ENCODE measurements around the gene SYT7. TPM values are rescaled to one million over a fixed set of nuclear protein-coding genes. Genes with fewer than 3 reads are reported as not detected.
"Not testable (repeated sequence)": the region's sequence is repeated elsewhere in the genome, so short reads cannot be mapped to it uniquely, and the experiment has no call there.

Gene SYT7
- total RNA-seq, 1 donor from 2014 or later = 12.7 TPM

DNA sequence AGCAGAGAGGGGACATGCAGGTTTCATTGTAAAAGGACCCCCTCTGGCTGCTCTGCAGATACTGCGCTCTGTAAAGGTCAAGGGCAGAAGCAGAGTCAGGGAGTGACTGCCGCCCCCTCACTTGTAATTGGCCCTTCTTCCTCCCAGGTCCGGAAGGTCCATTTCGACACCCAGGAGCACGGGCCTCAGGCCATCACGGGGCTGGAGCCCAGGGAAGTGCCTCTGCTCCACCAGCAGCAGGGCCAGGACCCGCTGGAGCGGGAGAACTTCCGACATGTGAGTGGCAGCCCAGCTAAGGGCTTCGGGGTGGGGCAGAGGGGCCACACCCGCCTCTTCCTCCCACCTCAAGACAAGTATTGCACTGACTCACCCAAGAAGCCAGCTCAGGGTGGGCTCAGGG, 96.3 kb downstream of the SYT7 start:
- no peak overlapping the region for H3K4me3 ChIP-seq (ENCODE audit: low read depth, low read length)
- no peak for DNase-seq (ENCODE audit: low read depth)
- peaks cover 56% of the 10 kb centered on the region for H3K27me3 ChIP-seq (ENCODE audit: control insufficient read depth, insufficient read depth, low read length)
- TF ChIP-seq, protein P1, sequence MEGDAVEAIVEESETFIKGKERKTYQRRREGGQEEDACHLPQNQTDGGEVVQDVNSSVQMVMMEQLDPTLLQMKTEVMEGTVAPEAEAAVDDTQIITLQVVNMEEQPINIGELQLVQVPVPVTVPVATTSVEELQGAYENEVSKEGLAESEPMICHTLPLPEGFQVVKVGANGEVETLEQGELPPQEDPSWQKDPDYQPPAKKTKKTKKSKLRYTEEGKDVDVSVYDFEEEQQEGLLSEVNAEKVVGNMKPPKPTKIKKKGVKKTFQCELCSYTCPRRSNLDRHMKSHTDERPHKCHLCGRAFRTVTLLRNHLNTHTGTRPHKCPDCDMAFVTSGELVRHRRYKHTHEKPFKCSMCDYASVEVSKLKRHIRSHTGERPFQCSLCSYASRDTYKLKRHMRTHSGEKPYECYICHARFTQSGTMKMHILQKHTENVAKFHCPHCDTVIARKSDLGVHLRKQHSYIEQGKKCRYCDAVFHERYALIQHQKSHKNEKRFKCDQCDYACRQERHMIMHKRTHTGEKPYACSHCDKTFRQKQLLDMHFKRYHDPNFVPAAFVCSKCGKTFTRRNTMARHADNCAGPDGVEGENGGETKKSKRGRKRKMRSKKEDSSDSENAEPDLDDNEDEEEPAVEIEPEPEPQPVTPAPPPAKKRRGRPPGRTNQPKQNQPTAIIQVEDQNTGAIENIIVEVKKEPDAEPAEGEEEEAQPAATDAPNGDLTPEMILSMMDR (IDR thresholded peaks at IDR 0.05; ENCODE audit: insufficient read depth, low read length, poor library complexity, severe bottlenecking) = no peak
- H3K36me3 ChIP-seq (ENCODE audit: control insufficient read depth, insufficient read depth, low read length) = no peaks in the 10 kb centered on the region

DNA sequence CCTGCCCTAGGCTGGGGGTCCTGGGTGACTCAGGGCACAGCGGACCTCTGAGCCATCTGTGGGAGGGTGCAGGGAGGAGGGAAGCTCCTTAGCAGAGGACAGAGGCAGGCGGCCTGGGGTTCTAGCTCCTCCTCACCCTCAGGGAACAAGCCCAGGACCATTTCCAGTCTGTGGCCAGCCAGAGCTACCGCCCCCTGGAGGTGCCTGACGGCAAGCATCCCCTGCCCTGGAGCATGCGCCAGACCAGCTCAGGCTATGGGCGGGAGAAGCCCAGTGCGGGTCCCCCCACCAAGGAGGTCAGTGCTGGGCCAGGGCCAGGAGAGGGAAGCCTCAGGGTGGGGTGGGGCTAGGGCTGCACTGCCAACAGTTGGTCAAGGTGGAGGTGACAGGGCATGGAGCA, 98.4 kb downstream of the SYT7 start:
- Histone ChIP-seq H3K36me3 (ENCODE audit: control insufficient read depth, insufficient read depth, low read length) (no peaks in the 10 kb centered on the region), H3K4me3 (ENCODE audit: low read depth, low read length) (no peak overlapping the region), H3K27me3 (ENCODE audit: control insufficient read depth, insufficient read depth, low read length) (peaks cover 56% of the 10 kb centered on the region)
- TF ChIP-seq, protein P1 (IDR thresholded peaks at IDR 0.05; ENCODE audit: insufficient read depth, low read length, poor library complexity, severe bottlenecking) = peak; percentile 63
- no peak for DNase-seq (ENCODE audit: low read depth)

DNA sequence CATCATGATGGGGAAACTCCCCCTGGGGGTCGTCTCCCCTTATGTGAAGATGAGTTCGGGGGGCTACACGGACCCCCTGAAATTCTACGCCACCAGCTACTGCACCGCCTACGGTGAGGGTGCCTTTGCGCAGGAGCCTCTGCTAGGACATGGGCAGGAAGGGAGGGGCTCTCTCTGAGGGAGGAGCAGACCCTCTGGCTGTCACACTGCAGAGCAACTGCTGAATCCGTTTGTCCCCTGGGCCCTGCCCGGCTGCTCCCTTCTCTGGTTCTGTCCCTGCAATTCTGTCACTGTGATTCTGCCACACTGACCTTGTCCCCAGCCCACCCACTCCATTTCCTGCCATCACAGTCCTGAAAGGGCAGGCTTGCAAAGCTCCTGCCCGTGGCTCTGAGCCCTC, 99.1 kb downstream of the SYT7 start:
- TF ChIP-seq, protein P1 (IDR thresholded peaks at IDR 0.05; ENCODE audit: insufficient read depth, low read length, poor library complexity, severe bottlenecking) = no peak
- DNase-seq (ENCODE audit: low read depth) = no peak
- Histone ChIP-seq H3K4me3 (ENCODE audit: low read depth, low read length) (no peak overlapping the region), H3K27me3 (ENCODE audit: control insufficient read depth, insufficient read depth, low read length) (peaks cover 52% of the 10 kb centered on the region), H3K36me3 (ENCODE audit: control insufficient read depth, insufficient read depth, low read length) (no peaks in the 10 kb centered on the region)

DNA sequence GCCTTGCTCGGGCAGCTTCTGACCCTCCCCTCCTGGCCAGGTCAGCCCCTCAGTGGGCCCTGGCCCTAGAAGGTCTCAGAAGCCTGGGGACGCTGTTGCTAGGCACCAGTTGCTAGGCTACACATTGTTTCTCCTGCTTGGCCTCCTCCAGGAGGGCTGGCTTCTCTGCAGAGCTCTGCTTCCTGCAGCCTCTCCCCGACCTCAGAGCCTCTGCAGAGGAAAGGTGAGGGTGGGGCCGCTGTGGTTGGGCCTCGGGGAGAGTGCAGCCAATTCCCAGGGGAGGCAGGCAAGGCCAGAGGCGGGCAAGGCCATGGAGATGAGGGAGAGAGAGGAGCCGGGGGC, 99.9 kb downstream of the SYT7 start:
- Histone ChIP-seq H3K27me3 (ENCODE audit: control insufficient read depth, insufficient read depth, low read length) (peaks cover 52% of the 10 kb centered on the region), H3K4me3 (ENCODE audit: low read depth, low read length) (no peak overlapping the region), H3K36me3 (ENCODE audit: control insufficient read depth, insufficient read depth, low read length) (no peaks in the 10 kb centered on the region)
- no peak for DNase-seq (ENCODE audit: low read depth)
- TF ChIP-seq, protein P1 (IDR thresholded peaks at IDR 0.05; ENCODE audit: insufficient read depth, low read length, poor library complexity, severe bottlenecking) = no peak

DNA sequence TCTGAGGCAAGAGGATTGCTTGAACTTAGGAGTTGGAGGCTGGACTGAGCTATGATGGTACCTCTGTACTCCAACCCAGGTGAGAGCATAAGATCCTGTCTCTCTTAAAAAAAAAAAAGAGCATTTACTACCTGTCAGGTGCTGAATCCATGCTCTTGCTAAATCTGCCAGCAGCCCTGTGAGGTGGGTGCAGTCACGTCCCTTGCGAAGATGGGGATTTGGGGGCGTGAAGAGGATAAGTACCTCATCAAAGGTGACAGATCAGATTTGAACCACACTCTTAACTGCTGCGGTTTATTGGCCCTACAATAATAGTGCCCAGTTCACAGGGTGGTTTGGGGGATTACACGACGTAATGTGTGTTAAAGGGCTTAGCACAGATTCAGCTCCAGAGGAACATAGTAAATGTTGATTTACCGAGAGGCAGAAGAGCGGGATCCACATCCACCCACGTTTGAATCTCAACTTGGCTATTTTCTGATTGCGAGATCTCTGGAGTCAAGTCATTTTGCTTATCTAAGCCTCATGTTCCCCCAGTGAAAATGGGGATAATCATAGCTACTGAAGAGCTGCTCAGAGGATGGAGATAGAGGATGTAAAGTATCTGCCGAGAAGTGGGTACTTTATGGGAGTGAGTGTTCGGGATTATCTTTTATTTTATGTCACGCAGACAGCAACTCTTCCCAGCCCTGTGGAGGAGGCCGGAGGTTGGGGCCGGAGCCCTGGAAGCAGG, 100.4 kb downstream of the SYT7 start:
- no peak overlapping the region for H3K4me3 ChIP-seq (ENCODE audit: low read depth, low read length)
- DNase-seq (ENCODE audit: low read depth) = no peak
- peaks cover 52% of the 10 kb centered on the region for H3K27me3 ChIP-seq (ENCODE audit: control insufficient read depth, insufficient read depth, low read length)
- TF ChIP-seq, protein P1 (IDR thresholded peaks at IDR 0.05; ENCODE audit: insufficient read depth, low read length, poor library complexity, severe bottlenecking) = no peak
- no peaks in the 10 kb centered on the region for H3K36me3 ChIP-seq (ENCODE audit: control insufficient read depth, insufficient read depth, low read length)

DNA sequence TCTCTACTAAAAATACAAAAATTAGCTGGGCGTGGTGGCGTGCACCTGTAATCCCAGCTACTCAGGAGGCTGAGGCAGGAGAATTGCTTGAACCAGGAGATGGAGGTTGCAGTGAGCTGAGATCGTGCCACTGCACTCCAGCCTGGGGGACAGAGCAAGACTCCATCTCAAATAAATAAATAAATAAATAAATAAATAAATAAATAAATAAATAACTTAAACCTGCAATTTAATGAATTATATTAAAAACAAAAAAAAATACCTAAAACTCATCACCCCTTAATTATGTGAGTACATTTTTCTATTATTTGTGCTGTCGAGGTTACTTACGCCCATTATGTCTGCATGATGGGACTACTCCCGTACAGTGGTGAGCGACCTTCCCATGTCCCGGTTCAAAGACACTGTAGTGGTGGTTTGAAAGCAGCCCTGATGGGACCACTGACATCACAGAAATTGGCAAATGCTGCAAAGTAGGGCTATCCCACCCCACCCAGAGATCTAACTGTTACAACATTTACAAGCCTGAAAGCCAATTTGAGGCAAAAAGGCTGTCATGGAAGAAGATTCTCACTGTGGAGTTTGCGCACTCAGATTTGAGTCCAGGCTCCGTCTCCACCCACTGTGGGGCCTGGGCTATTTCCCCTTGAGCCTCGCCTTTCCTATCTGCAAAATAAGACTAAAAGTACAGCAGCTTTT, 101.4 kb downstream of the SYT7 start:
- DNase-seq (ENCODE audit: low read depth); H3K36me3 ChIP-seq (ENCODE audit: control insufficient read depth, insufficient read depth, low read length); H3K4me3 ChIP-seq (ENCODE audit: low read depth, low read length): not testable (repeated sequence)
- peaks cover 49% of the 10 kb centered on the region for H3K27me3 ChIP-seq (ENCODE audit: control insufficient read depth, insufficient read depth, low read length)

Data from kidney epithelial cell (primary cell).